Left ventricle myocardium superior (tissue), 1 donor: ENCODE measurements around the gene GRIN3A. TPM values are rescaled to one million over a fixed set of nuclear protein-coding genes. Genes with fewer than 3 reads are reported as not detected.
A peak's percentile ranks its signal among the peaks of the same experiment; 100 is the strongest.
"Not testable (repeated sequence)": the region's sequence is repeated elsewhere in the genome, so short reads cannot be mapped to it uniquely, and the experiment has no call there.

Source experiments
- ATAC-seq: fragments of 200-7000 bp; cut with Tn5 transposase; one replicate; pipeline ENCODE4 v1.9.1; 2020; ENCODE audit warnings: mild to moderate bottlenecking, moderate library complexity
- DNase-seq: peaks from one replicate; pipeline ENCODE4 v3.0.0-alpha.2; 2020
- intact Hi-C: fragments of 100-400 bp; cut with micrococcal nuclease; formaldehyde crosslinking; loops from one replicate; pipeline ENCODE4 v1.11.0; 2022
- total RNA-seq: library from RNA; stranded (reverse); fragmentation: NEBNext Ultra II Directional; extraction: Animal tissue kit (Norgen Biotek cat#: 25700); gene quantifications from one replicate; pipeline ENCODE4 v1.2.1, GENCODE V29; 2021
- donor health status: DM: no; HTN: yes; CAD: no; lungs with severe emphysema.

The GRIN3A gene
- total RNA-seq, 1 donor from 2014 or later = 0.59 TPM

DNA sequence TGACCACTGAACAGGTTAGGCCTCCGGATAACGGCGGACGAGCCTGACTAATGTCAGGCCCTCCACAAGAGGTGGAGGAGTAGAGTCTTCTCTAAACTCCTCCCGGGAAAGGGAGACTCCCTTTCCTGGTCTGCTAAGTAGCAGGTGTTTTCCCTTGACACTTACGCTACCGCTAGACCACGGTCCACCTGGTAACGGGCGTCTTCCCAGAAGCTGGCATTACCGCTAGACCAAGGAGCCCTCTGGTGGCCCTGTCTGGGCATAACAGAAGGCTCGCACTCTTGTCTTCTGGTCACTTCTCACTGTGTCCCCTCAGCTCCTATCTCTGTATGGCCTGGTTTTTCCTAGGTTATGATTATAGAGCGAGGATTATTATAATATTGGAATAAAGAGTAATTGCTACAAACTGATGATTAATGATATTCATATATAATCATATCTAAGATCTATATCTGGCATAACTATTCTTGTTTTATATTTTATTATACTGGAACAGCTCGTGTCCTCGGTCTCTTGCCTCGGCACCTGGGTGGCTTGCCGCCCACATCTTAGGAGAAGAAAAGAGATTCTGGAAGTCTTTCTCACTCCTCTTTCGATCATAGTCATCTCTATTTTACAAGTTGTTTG, 188.9 kb downstream of the GRIN3A start:
- DNase-seq, intact Hi-C loops: not testable (repeated sequence)

DNA sequence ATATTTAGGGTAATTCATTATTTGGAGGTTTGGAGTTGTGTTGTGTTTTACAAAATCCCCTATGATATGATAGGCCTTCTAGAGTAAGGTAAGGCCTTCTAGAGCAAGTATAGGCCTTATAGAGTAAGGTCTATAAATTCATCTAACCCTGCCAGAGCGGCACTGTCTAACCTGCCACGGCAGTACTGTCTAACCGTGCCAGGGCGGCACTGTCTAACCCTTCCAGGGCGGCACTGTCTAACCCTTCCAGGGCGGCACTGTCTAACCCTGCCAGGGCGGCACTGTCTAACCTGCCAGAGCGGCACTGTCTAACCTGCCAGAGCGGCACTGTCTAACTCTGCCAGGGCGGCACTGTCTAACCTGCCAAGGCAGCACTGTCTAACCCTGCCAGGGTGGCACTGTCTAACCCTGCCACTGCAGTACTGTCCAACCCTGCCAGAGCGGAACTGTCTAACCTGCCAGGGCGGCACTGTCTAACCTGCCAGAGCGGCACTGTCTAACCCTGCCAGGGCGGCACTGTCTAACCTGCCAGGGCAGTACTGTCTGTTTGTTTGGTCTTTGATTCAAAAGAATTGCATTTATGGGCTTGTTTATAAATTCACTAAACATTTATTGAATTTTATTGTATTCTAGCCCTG, 195.2 kb downstream of the GRIN3A start:
- no peak for ATAC-seq
- DNase-seq = no peak
- intact Hi-C loops = no loop called here

More for the DNA sequence above, 188.9 kb downstream of the GRIN3A start:
- not testable (repeated sequence) for ATAC-seq

DNA sequence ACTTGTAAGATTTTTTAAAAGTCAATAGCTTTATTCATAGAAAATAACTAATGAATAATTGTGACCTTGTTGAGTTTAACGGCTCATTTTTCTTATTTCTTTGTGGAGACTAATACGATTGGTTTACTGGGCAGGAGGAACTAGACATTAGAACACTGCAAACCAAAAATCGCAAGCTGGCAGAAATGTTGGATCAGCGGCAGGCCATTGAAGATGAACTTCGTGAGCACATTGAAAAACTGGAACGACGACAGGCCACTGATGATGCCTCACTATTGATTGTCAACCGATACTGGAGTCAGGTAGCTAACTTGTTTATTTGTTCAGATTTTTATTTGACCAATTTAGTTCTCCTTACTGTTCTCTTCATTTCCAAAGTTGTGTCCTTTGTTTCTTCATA, 198.4 kb downstream of the GRIN3A start:
- no peak for DNase-seq
- ATAC-seq = no peak
- intact Hi-C loops = no loop called here

DNA sequence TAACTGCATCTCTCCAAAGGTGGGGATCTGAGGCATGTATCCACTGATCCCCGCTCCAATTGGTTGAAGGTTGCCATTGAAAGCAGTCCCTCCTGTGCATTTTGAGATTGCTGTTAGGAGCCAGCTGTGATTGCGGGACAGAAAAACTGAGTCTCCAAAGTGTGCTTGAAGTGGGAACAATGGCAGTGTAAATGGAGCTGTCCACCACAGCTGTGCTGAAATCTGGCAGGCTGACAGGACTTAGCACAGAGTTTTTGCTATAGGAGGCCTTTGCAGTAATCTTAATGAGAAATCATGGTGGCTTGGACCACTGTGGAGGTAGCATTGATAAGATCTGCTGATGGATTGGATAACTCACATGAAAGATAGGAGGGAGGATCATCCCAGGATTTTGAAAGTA, 201.5 kb downstream of the GRIN3A start:
- intact Hi-C loops = no loop called here
- DNase-seq = no peak
- ATAC-seq = no peak

DNA sequence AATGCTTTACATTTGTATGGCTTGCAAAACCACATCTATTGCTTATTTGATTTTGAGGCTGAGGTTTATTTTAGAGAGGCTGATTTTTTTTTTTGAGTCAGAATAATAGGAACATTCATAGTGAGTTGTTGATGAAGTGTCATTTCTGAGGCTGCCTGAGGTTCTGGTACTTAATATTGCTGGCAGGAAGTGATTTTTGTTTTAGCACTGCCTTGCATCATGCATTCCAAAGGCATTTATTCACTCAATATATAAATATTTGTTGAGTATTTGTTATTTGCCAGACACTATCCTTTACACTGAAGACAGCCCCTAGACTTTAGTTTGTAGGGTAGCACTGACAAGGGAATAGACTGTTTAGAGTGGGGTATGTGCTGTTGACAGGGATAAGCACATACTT, 202.1 kb downstream of the GRIN3A start:
- no peak for DNase-seq
- ATAC-seq = no peak
- intact Hi-C loops = no loop called here

DNA sequence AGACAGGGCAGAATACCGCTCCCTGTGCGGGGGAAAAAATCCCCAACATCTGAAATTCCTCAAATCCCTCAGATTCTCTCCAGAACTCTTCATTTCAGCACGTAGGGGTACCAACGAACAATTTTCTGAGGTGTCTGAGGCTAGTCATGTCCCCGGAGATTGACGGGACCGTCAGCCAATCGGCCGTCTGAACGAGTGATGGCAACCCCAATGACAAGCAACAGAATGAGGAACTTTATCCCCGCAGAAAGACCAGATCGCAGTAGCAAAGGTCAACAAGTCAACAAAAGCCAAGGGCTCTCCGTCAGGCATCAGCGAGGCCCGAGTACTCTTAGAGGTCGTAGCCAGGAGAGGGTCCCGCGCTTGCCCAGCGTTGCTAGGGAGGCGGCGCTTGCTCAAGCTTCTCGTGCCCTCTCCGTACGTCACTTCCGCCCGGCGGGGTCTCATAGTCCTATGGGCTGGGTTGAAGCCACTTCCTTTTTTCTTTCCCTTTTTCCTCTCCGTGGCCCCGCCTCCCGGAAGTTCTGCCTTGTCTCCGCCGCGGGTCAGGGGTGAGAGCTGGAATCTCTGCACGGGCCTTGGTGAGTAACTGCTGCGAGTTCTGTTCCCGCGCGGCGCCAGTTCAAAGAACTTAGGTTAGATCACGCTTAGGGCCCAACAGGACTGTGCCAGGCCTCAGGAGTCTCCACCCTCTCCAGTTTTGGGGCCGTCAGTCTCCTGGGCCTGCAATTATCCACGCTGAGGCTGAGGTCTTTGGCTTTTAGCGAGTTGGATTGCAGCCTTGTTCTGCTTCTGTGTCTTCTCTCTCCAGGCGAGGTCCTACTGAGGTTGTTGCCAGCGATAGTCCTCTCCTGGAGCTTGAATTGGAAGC, 204.9 kb downstream of the GRIN3A start, which contains the start of gene RNF20:
RNF20 (plus strand) TSS at position 520 of the 871 bp plus-strand sequence. CDS start 1,571 bp downstream, outside the sequence.
- DNase-seq (peak; percentile 100), ATAC-seq (peak; percentile 98)
- intact Hi-C loops = loop anchor here (5.0 kb wide), 2 partner anchors 76 to 136 kb away; partner anchors contain the start of genes MRPL50 and ZNF189

DNA sequence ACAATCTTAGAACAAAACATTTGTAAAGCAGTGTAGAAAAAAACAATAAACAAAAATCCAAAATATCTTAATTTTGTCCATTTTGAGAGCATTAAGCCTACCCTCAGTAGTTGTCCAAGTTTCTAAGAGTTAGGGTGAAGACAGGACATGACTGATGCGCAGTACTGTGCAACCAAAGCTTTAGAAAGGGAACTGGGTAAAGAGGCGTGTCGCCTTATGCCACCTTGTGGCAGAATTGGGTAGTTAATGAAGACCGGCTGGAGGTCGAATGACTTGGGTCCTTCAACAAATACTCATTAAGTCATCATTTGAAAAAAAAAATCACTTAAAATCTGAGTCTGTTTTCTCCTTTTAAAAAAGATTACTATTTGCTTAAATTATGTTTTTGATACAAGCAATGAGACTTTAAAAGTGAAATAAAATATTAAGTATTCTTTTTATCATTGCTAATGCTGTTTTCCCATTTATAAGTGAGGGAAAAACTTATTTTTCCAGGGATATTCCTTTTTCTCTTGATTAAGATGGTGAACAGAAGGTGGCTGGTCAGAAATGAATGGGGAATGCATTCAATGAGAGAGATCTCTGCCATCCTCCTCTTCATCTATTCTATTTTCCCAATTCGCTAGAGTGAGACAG, 208.3 kb downstream of the GRIN3A start:
- DNase-seq (peak; percentile 48), ATAC-seq (peak; percentile 40)
- intact Hi-C loops = loop anchor here (5.0 kb wide), 2 partner anchors 73 to 133 kb away; partner anchors contain the start of genes MRPL50 and ZNF189

DNA sequence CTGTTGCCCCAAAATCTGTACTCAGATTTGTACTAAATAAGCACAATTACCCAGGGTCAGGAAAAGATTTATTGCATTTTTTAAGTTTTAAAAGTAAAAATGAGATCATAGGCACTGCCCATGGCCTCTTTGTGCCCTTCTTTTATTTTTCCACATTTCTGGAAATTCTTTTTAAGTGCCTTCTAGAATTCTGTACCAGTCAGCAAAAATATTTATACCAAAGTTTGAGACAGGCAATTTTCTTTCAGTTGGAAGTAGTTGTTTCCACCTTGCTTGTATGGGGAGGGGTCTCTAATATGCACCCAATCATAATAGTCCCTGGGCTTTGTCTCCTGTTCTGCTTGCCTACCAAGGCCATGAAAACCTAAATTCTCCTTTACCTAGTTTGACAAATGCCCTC, 210.4 kb downstream of the GRIN3A start:
- ATAC-seq = no peak
- intact Hi-C loops = no loop called here

DNA sequence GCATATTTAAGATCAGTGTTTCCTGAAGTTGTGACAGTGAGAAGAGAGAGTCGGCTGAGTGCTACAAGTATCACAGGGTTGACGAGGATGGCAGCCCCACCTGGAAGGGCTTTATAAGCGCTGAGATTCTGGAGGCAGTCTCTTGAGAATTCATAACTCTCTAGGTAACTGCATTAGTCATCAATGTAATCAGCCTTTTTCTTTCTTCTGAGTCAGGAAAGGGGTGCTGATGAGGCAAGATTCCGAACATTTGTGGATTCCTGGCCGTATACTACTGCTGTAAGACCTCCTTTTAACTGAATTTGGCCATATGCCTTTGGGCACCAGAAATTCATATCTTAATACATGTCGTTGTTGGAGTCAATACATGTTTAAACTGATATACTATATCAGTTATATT, 211.4 kb downstream of the GRIN3A start:
- ATAC-seq = no peak
- no peak for DNase-seq
- intact Hi-C loops = no loop called here

More for the DNA sequence above, 210.4 kb downstream of the GRIN3A start:
- DNase-seq = no peak

DNA sequence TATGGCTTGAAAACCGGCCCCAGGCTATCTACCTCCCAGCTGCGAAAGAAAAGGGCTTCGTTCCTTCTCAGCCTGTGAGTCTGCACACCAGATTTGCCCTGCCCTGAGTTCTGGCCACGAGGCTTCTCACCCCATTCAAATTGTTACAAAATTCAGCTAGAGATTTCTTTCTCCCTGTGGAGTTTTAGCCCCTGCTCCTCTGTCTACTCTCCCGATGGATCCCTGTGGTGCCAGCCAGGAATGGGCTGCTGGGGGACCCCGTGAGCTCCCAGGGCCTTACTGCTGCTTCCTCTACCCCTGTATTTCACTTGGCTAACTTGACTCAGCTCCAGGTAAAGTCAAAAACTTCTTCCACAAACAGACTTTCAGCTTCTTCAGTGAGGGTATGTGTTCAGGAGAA, 214.1 kb downstream of the GRIN3A start:
- no peak for ATAC-seq
- intact Hi-C loops = no loop called here
- no peak for DNase-seq

Other genes starting within 250 kb of the GRIN3A start
- gene RNF20, start 204.8 kb downstream of the GRIN3A start, total RNA-seq = 53.7 TPM
- gene PPP3R2, start 143.7 kb downstream of the GRIN3A start, total RNA-seq = not detected